T-helper 17 cell (primary cell): ENCODE data around the gene SLC22A5. TPM values are rescaled to one million over a fixed set of nuclear protein-coding genes. Genes with fewer than 3 reads are reported as not detected.
A peak's percentile ranks its signal among the peaks of the same experiment; 100 is the strongest.

ENCODE experiments used
- ATAC-seq: fragments of 150-1000 bp; cut with Tn5 transposase; 2 replicates; pipeline ENCODE4 v1.10.0; 2021; ENCODE audit warnings: mild to moderate bottlenecking, moderate library complexity
- DNase-seq, 3 donors: peaks; one replicate each; pipeline versions ENCODE4 v3.0.0 to v3.0.0-alpha.2; 2020 to 2021
- H3K9me3 ChIP-seq: one replicate; pipeline ENCODE4 v1.7.0; 2013; ENCODE audit warnings: low read length, mild to moderate bottlenecking; ENCODE audit not compliant: control insufficient read depth, poor library complexity, severe bottlenecking
- H3K27ac Mint-ChIP-seq: one replicate; pipeline ENCODE4 v1.8.0; 2022; ENCODE audit warnings: mild to moderate bottlenecking, moderate library complexity, mixed read lengths
- H3K27me3 Mint-ChIP-seq: one replicate; pipeline ENCODE4 v1.8.0; 2022; ENCODE audit warnings: mixed read lengths
- H3K36me3 Mint-ChIP-seq: one replicate; pipeline ENCODE4 v1.8.0; 2022; ENCODE audit warnings: low read depth, mixed read lengths
- H3K4me1 Mint-ChIP-seq: one replicate; pipeline ENCODE4 v1.8.0; 2022; ENCODE audit warnings: mild to moderate bottlenecking, mixed read lengths
- H3K4me3 Mint-ChIP-seq: one replicate; pipeline ENCODE4 v1.8.0; 2022; ENCODE audit warnings: mild to moderate bottlenecking, moderate library complexity, mixed read lengths
- total RNA-seq, 4 donors: library from RNA in 2 of 4; stranded (reverse) in 2 of 4; gene quantifications; one replicate each; pipeline ENCODE4 v1.2.3 and lab custom pipeline; 2022 to 2026

The SLC22A5 gene
- 1 to 10 TPM; 3.4 to 3.7 TPM for total RNA-seq
- total RNA-seq (lab: John Stamatoyannopoulos, UW): 12.1 to 16.3 reads per million in 2 donors

DNA sequence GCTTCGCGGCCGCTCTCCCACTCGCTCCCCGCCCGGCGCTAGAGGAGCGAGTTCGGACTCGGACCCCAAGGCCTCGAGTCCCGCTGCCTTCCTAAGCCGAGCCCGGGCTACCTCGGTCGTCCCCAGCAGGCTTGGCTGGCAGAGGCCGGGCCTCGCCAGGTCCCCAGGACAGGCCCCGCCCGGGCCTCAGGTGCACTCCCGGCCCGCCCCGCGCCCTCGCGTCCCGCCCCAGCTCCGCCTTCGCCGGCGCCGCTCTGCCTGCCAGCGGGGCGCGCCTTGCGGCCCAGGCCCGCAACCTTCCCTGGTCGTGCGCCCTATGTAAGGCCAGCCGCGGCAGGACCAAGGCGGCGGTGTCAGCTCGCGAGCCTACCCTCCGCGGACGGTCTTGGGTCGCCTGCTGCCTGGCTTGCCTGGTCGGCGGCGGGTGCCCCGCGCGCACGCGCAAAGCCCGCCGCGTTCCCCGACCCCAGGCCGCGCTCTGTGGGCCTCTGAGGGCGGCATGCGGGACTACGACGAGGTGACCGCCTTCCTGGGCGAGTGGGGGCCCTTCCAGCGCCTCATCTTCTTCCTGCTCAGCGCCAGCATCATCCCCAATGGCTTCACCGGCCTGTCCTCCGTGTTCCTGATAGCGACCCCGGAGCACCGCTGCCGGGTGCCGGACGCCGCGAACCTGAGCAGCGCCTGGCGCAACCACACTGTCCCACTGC is at the start of gene SLC22A5:
Gene SLC22A5, plus strand, starts transcription at position 237 of the 707 bp plus-strand sequence. Its CDS starts 263 bp downstream, at position 500.
- Mint-ChIP-seq H3K4me1 (peaks cover 22% of the 10 kb centered on the region), H3K27me3 (no peaks in the 10 kb centered on the region), H3K4me3 (peak within 1 kb of the TSS; percentile 86), H3K36me3 (no peaks in the 10 kb centered on the region), H3K27ac (peak within 1 kb of the TSS; percentile 88)
- peak; percentile 61 to 64 (median 62) for DNase-seq
- no peaks in the 10 kb centered on the region for H3K9me3 ChIP-seq
- ATAC-seq: peak; percentile 94

DNA sequence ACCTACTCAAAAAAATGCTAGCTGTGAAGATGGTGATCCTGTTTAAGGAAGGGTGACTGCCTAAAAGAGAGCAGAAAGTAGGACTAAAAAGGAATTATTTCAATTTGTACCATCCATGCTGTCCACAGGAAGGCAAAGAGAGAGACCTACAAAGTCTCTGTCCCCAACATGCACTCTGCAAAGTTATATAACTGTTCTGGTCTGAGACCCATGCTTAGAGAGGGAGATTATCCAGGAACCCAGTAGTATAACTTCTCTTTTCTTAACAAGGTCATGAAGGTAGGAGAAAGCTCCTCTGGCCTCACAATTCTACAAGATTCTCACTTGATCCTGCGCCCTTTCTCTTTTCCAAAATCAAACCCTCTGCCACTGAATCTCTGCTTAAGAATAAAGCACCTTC is 49.5 kb upstream of the SLC22A5 start:
- H3K36me3 Mint-ChIP-seq: peaks cover 2% of the 10 kb centered on the region
- no peak overlapping the region for H3K27ac Mint-ChIP-seq
- no peak for ATAC-seq

DNA sequence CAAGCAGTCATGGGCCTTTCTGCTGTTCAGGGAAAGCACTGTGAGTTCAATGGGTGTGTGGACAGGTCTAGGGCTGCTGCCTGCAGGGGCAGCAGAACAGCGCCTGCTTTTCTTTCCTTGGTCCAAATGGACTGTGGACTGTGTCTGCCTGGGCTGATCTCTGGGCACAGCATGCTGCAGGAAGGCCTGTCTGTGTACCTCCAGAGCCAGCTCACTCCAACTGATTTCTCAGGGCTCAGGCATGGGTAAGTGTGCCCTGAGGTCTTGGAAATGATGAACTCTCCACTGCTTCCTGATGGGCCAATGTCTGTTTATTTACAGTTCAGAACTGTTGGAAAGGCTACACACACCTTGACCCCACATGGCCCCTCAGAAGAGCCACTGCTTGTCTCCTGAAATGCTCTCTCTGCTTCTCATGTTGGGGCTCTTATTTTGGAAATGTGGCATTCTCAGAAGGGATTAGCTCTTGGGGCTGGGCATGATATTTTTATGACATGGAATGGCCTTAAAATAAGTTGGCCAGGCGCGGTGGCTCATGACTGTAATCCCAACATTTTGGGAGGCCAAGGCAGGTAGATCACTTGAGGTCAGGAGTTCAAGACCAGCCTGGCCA is 48.3 kb upstream of the SLC22A5 start:
- peaks cover 2% of the 10 kb centered on the region for H3K4me1 Mint-ChIP-seq
- no peaks in the 10 kb centered on the region for H3K27me3 Mint-ChIP-seq
- no peak for ATAC-seq

More for the DNA sequence above, 49.5 kb upstream of the SLC22A5 start:
- H3K27me3 Mint-ChIP-seq: no peaks in the 10 kb centered on the region
- H3K9me3 ChIP-seq: no peaks in the 10 kb centered on the region
- peaks cover 2% of the 10 kb centered on the region for H3K4me1 Mint-ChIP-seq
- DNase-seq: no peak
- no peak overlapping the region for H3K4me3 Mint-ChIP-seq

DNA sequence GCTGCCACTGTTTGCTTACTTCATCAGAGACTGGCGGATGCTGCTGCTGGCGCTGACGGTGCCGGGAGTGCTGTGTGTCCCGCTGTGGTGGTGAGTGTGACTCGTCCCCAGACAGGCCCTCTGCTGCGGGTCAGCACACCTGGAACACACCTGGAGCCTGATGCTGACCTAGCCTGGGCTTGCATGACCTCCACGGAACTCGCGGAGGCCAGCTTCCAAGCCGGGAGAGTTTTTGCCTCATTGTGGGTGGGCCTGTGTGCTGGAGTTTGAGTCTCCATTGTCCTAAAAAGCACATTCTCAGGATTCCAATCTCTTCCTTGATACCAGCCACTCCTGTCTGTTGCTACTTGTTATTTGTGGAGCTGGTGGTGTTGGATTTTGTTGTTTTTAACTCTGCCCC is 47.2 kb upstream of the SLC22A5 start:
- Mint-ChIP-seq H3K27ac (no peak overlapping the region), H3K4me1 (peaks cover 2% of the 10 kb centered on the region), H3K36me3 (peaks cover 2% of the 10 kb centered on the region), H3K27me3 (no peaks in the 10 kb centered on the region), H3K4me3 (no peak overlapping the region)
- ATAC-seq (no peak), DNase-seq (no peak)
- no peaks in the 10 kb centered on the region for H3K9me3 ChIP-seq

More for the DNA sequence above, 48.3 kb upstream of the SLC22A5 start:
- Mint-ChIP-seq H3K27ac (no peak overlapping the region), H3K4me3 (no peak overlapping the region), H3K36me3 (peaks cover 2% of the 10 kb centered on the region)
- DNase-seq: no peak
- H3K9me3 ChIP-seq: no peaks in the 10 kb centered on the region

GRCh38 chr5:132323202-132323601 is 46.3 kb upstream of the SLC22A5 start:
- H3K36me3 Mint-ChIP-seq: peaks cover 5% of the 10 kb centered on the region
- peak overlapping the region; percentile 43 for H3K27ac Mint-ChIP-seq
- no peaks in the 10 kb centered on the region for H3K9me3 ChIP-seq
- no peak for DNase-seq
- no peaks in the 10 kb centered on the region for H3K27me3 Mint-ChIP-seq
- peaks cover 5% of the 10 kb centered on the region for H3K4me1 Mint-ChIP-seq
- no peak overlapping the region for H3K4me3 Mint-ChIP-seq
- no peak for ATAC-seq

DNA sequence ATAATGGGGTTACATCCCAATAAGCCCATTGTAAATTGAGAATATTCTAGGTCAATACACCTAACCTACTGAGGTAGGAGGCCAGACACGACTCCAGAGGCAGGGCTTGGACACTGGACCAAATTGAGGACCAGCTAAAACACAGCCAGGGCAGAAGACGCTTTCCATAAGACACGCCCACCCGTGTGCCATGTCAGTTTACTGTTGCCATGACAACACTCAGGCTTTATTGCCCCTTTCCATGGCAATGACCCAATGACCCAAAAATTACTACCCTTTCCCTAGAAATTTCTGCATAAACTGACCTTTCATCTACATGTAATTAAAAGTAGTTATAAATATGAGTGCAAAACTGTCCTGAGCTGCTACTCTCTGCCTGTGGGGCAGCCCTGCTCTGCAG is 43.8 kb upstream of the SLC22A5 start:
- DNase-seq: no peak
- Mint-ChIP-seq H3K36me3 (peaks cover 5% of the 10 kb centered on the region), H3K27me3 (no peaks in the 10 kb centered on the region), H3K4me3 (no peak overlapping the region), H3K27ac (no peak overlapping the region), H3K4me1 (peaks cover 5% of the 10 kb centered on the region)
- no peaks in the 10 kb centered on the region for H3K9me3 ChIP-seq
- ATAC-seq: no peak

DNA sequence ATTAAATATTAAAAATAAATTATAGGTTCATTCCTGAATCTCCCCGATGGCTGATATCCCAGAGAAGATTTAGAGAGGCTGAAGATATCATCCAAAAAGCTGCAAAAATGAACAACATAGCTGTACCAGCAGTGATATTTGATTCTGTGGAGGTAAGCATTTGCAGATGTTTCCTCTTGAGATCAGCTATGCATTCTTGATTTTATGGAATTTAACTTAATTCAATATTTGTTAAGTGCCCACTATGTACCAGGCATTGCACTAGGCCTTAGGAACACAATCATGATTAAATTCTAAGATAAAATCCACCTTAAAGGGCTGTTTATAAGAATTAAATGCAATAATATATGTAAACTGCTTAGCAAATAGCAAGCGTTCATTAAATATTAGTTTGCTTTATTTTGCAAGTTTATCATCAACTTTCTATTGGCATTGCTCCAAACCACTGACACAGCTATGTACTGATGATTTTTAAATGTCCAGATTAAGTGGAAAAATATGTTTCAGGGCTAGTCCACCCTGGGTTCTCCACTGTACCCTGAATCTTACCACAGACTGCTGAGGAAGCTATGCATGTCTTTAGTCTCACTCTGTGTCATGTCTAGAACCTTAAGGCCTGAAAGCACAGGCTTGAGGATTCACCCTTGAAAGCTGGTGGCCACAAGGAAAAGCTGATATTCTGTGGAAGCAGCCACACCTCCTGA is 42.1 kb upstream of the SLC22A5 start:
- Mint-ChIP-seq H3K4me3 (no peak overlapping the region), H3K36me3 (peaks cover 5% of the 10 kb centered on the region), H3K27ac (no peak overlapping the region), H3K4me1 (peaks cover 5% of the 10 kb centered on the region), H3K27me3 (no peaks in the 10 kb centered on the region)
- ATAC-seq (no peak), DNase-seq (no peak)
- H3K9me3 ChIP-seq: no peaks in the 10 kb centered on the region

DNA sequence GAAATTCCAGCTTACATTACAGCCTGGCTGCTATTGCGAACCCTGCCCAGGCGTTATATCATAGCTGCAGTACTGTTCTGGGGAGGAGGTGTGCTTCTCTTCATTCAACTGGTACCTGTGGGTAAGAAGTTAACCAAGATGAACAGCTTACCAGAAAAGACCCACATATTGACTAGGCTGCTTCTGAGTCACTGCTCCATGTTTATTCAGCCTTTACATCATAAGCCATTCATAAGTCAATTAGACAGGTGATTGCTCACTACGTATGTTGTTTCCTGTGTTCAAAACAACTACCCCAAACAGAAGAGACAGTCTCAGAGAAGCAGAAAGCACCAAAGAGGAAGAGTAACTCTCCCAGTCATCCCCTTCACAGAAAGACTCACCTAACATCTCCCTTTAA is 34.7 kb upstream of the SLC22A5 start:
- peak; percentile 69 for ATAC-seq
- no peak for DNase-seq
- H3K4me1 Mint-ChIP-seq: peaks cover 5% of the 10 kb centered on the region
- H3K27me3 Mint-ChIP-seq: no peaks in the 10 kb centered on the region
- no peak overlapping the region for H3K27ac Mint-ChIP-seq
- H3K9me3 ChIP-seq: no peaks in the 10 kb centered on the region
- H3K36me3 Mint-ChIP-seq: peaks cover 2% of the 10 kb centered on the region
- no peak overlapping the region for H3K4me3 Mint-ChIP-seq

- no peak for DNase-seq
- Mint-ChIP-seq H3K27me3 (no peaks in the 10 kb centered on the region), H3K36me3 (peaks cover 2% of the 10 kb centered on the region), H3K4me3 (no peak overlapping the region), H3K4me1 (peaks cover 5% of the 10 kb centered on the region), H3K27ac (no peak overlapping the region)
- ATAC-seq: no peak
- H3K9me3 ChIP-seq: no peaks in the 10 kb centered on the region
These were observed 34.1 kb upstream of the SLC22A5 start for GRCh38 chr5:132335402-132335801.

DNA sequence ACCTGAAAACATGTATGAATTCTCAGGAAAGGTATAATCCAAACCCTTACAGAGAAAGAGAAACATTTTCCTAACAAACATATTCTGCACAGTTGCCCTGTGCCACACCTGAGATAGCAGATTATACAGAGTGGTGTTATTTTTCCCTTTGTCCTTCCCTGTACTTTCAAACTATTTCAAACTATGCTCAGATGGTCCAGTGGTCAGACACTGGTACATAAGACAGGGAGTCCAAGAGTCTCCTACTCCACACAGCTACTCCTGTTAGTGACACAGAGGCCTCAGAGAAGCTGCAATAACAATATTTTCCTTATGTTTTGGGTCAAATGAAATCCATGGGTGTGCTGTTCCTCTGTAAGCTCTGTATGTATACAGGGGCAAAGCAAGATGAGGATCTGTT is 30.0 kb upstream of the SLC22A5 start:
- no peaks in the 10 kb centered on the region for H3K36me3 Mint-ChIP-seq

GRCh38 chr5:132342291-132343180 is 27.0 kb upstream of the SLC22A5 start:
- DNase-seq: no peak
- Mint-ChIP-seq H3K36me3 (no peaks in the 10 kb centered on the region), H3K27me3 (no peaks in the 10 kb centered on the region), H3K4me1 (no peaks in the 10 kb centered on the region), H3K4me3 (no peak overlapping the region), H3K27ac (no peak overlapping the region)
- no peaks in the 10 kb centered on the region for H3K9me3 ChIP-seq
- ATAC-seq: no peak

More for the DNA sequence above, 30.0 kb upstream of the SLC22A5 start:
- peaks cover 5% of the 10 kb centered on the region for H3K4me1 Mint-ChIP-seq
- H3K27ac Mint-ChIP-seq: no peak overlapping the region
- no peak overlapping the region for H3K4me3 Mint-ChIP-seq
- H3K9me3 ChIP-seq: no peaks in the 10 kb centered on the region
- ATAC-seq: no peak
- no peak for DNase-seq
- H3K27me3 Mint-ChIP-seq: no peaks in the 10 kb centered on the region

DNA sequence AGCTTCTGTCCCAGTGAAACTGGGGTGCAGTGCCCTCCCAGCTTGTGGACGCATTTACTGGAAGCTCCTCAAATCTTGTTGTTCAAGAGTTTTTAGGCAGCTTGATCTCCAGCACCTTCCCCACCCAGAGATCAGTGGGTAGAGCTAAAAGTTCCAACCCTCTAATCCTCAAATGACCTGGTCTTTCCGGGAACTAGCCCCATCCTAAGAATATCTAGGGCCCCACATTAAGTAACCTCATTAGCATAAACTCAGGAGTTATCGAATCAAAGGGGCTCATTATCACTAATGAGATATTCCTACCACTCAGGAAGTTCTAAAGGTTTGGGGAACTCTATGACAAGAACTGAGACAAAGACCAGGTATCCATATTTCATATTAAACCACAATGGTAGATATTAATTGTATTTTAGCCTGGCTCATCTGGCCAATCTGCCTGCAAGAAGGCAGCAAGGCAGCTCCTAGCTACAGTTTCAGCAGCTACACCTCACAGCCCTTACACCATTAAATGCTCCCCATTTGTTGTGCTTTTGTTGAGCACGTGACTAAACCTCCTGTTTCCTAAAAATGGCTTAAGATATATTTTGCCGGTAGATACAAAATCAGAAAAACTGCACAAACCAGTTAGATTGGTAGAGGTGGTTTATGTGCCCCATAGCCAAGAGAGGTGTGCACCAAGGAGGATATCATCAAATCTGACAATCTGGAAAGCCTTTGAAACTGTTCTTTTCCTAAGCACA is 24.6 kb upstream of the SLC22A5 start:
- DNase-seq (no peak), ATAC-seq (no peak)
- Mint-ChIP-seq H3K4me3 (no peak overlapping the region), H3K27me3 (no peaks in the 10 kb centered on the region), H3K27ac (no peak overlapping the region), H3K4me1 (no peaks in the 10 kb centered on the region), H3K36me3 (peaks cover 2% of the 10 kb centered on the region)
- no peaks in the 10 kb centered on the region for H3K9me3 ChIP-seq
